H9 (cell line): Measurements from ENCODE around the gene RMI2. TPM values are rescaled to one million over a fixed set of nuclear protein-coding genes. Genes with fewer than 3 reads are reported as not detected.
A peak's percentile ranks its signal among the peaks of the same experiment; 100 is the strongest.

Experiments used
- DNase-seq: peaks from one replicate; pipeline ENCODE4 v3.0.0-alpha.2; 2017
- H2AFZ ChIP-seq: one replicate; pipeline ENCODE4 v1.6.1; 2013; ENCODE audit warnings: mild to moderate bottlenecking, low read length, control low read depth, moderate library complexity
- H2AK5ac ChIP-seq: 2 replicates; pipeline ENCODE4 v1.6.1; 2013; ENCODE audit warnings: low read length, control low read depth, mixed read lengths; ENCODE audit not compliant: insufficient read length
- H2BK120ac ChIP-seq: one replicate; pipeline ENCODE4 v1.6.1; 2013; ENCODE audit warnings: low read depth, mild to moderate bottlenecking, low read length, control low read depth, inconsistent platforms; ENCODE audit not compliant: poor library complexity, severe bottlenecking
- H2BK12ac ChIP-seq: 2 replicates; pipeline ENCODE4 v1.6.1; 2013; ENCODE audit warnings: low read length, control low read depth, mixed read lengths, low read depth; ENCODE audit not compliant: insufficient read length
- H2BK15ac ChIP-seq: 2 replicates; pipeline ENCODE4 v1.6.1; 2013; ENCODE audit warnings: low read depth, low read length, control low read depth
- H2BK20ac ChIP-seq: one replicate; pipeline ENCODE4 v1.6.1; 2013; ENCODE audit warnings: low read depth, mild to moderate bottlenecking, low read length, control low read depth, inconsistent platforms; ENCODE audit not compliant: poor library complexity, severe bottlenecking
- H2BK5ac ChIP-seq: 2 replicates; pipeline ENCODE4 v1.6.1; 2013; ENCODE audit warnings: low read length, control low read depth, mixed read lengths; ENCODE audit not compliant: insufficient read length
- H3K14ac ChIP-seq: 2 replicates; pipeline ENCODE4 v1.6.1; 2013; ENCODE audit warnings: low read length, control low read depth; ENCODE audit not compliant: insufficient read depth
- H3K18ac ChIP-seq: 2 replicates; pipeline ENCODE4 v1.6.1; 2013; ENCODE audit warnings: low read depth, mild to moderate bottlenecking, mixed read lengths, low read length, control low read depth; ENCODE audit not compliant: insufficient read length
- H3K23ac ChIP-seq: 2 replicates; pipeline ENCODE4 v1.6.1; 2013; ENCODE audit warnings: low read length, control low read depth, mixed read lengths, low read depth; ENCODE audit not compliant: insufficient read length
- H3K23me2 ChIP-seq: 2 replicates; pipeline ENCODE4 v1.6.1; 2013; ENCODE audit warnings: low read depth, mild to moderate bottlenecking, mixed read lengths, low read length, control low read depth; ENCODE audit not compliant: insufficient read length, poor library complexity, severe bottlenecking
- H3K27ac ChIP-seq: 2 replicates; pipeline ENCODE4 v1.5.1; 2013; ENCODE audit warnings: low read length, control low read depth, mixed read lengths, low read depth; ENCODE audit not compliant: insufficient read length
- H3K27me3 ChIP-seq: 2 replicates; pipeline ENCODE4 v1.6.1; 2013; ENCODE audit warnings: low read length, control low read depth, inconsistent platforms; ENCODE audit not compliant: insufficient read depth
- H3K4ac ChIP-seq: 2 replicates; pipeline ENCODE4 v1.6.1; 2013; ENCODE audit warnings: low read depth, mild to moderate bottlenecking, control low read depth, inconsistent platforms, low read length, moderate library complexity
- H3K4me1 ChIP-seq: 2 replicates; pipeline ENCODE4 v1.6.1; 2013; ENCODE audit warnings: low read length, control low read depth, inconsistent platforms; ENCODE audit not compliant: insufficient read depth
- H3K4me2 ChIP-seq: 2 replicates; pipeline ENCODE4 v1.6.1; 2013; ENCODE audit warnings: low read length, control low read depth, mixed read lengths; ENCODE audit not compliant: insufficient read length, insufficient read depth
- H3K56ac ChIP-seq: 2 replicates; pipeline ENCODE4 v1.6.1; 2013; ENCODE audit warnings: low read depth, mild to moderate bottlenecking, mixed read lengths, low read length, control low read depth; ENCODE audit not compliant: insufficient read length
- H3K79me1 ChIP-seq: 2 replicates; pipeline ENCODE4 v1.6.1; 2013; ENCODE audit warnings: low read depth, mild to moderate bottlenecking, moderate library complexity, low read length, control low read depth, inconsistent platforms; ENCODE audit not compliant: insufficient read depth, poor library complexity, severe bottlenecking
- H3K79me2 ChIP-seq: 2 replicates; pipeline ENCODE4 v1.6.1; 2013; ENCODE audit warnings: low read length, control low read depth, inconsistent platforms; ENCODE audit not compliant: insufficient read depth
- H3K9ac ChIP-seq: 2 replicates; pipeline ENCODE4 v1.6.1; 2013; ENCODE audit warnings: low read length, control low read depth, mixed read lengths; ENCODE audit not compliant: insufficient read length; ENCODE audit errors: extremely low read depth
- H3K9me3 ChIP-seq: one replicate; pipeline ENCODE4 v1.6.1; 2013; ENCODE audit warnings: low read depth, low read length, inconsistent platforms; ENCODE audit not compliant: control insufficient read depth
- H3T11ph ChIP-seq: one replicate; pipeline ENCODE4 v1.6.1; 2013; ENCODE audit warnings: mild to moderate bottlenecking, low read length, control low read depth, inconsistent platforms
- H4K20me1 ChIP-seq: one replicate; pipeline ENCODE4 v1.6.1; 2013; ENCODE audit not compliant: control insufficient read depth, insufficient read length, insufficient read depth
- H4K5ac ChIP-seq: 2 replicates; pipeline ENCODE4 v1.6.1; 2013; ENCODE audit warnings: low read depth, mild to moderate bottlenecking, mixed read lengths, low read length, control low read depth; ENCODE audit not compliant: insufficient read length
- H4K8ac ChIP-seq: replicated peaks from 2 replicates; pipeline ENCODE4 v1.6.1; 2013; ENCODE audit warnings: low read length, control low read depth, mixed read lengths, low read depth; ENCODE audit not compliant: insufficient read length
- H4K91ac ChIP-seq: 2 replicates; pipeline ENCODE4 v1.6.1; 2013; ENCODE audit warnings: low read depth, mild to moderate bottlenecking, moderate library complexity, mixed read lengths, low read length, control low read depth; ENCODE audit not compliant: insufficient read length
- H3K27ac Mint-ChIP-seq, 3 experiments: 2 replicates in 2 of 3; 3 replicates in 1 of 3; pipeline ENCODE4 v1.8.0; 2020 to 2021; ENCODE audit warnings: mixed read lengths in 3 of 3, mild to moderate bottlenecking in 1 of 3, moderate library complexity in 1 of 3
- H3K27me3 Mint-ChIP-seq: 2 replicates; pipeline ENCODE4 v1.8.0; 2021; ENCODE audit warnings: low read depth, mild to moderate bottlenecking, moderate library complexity, mixed read lengths
- H3K36me3 Mint-ChIP-seq, 3 experiments: 2 replicates in 2 of 3; 3 replicates in 1 of 3; pipeline ENCODE4 v1.8.0; 2020 to 2021; ENCODE audit warnings: low read depth in 3 of 3, mixed read lengths in 3 of 3; ENCODE audit not compliant: insufficient read depth in 1 of 3
- H3K4me1 Mint-ChIP-seq, 2 experiments: 2 replicates each; pipeline ENCODE4 v1.8.0; 2020; ENCODE audit warnings: mixed read lengths in 2 of 2
- H3K4me3 Mint-ChIP-seq, 2 experiments: 2 replicates in 1 of 2; 3 replicates in 1 of 2; pipeline ENCODE4 v1.8.0; 2020 to 2021; ENCODE audit warnings: mild to moderate bottlenecking in 2 of 2, mixed read lengths in 2 of 2, moderate library complexity in 1 of 2
- H3K9me3 Mint-ChIP-seq, 2 experiments: 2 replicates in 1 of 2; 3 replicates in 1 of 2; pipeline ENCODE4 v1.8.0; 2020; ENCODE audit warnings: mild to moderate bottlenecking in 2 of 2, mixed read lengths in 2 of 2, moderate library complexity in 1 of 2
- WGBS: extraction: QIAGEN DNeasy Blood & Tissue Kit; methylation state at CpG from one replicate; pipeline ENCODE4 v1.1.7; 2013; ENCODE audit warnings: missing lambda C conversion rate, low lambda C conversion rate, mixed read lengths; ENCODE audit not compliant: insufficient read length; ENCODE audit errors: extremely low coverage; 5-methylcytosine and 5-hydroxymethylcytosine counted together
- total RNA-seq: library from RNA; stranded (reverse); gene quantifications from 2 replicates; pipeline ENCODE4 v1.2.1, GENCODE V29; 2021
- TF ChIP-seq, protein P1 (sequence below): fragments of 200-600 bp; sonication (generic); conservative IDR thresholded peaks from 3 replicates; pipeline ENCODE4 v1.8.0; 2021; ENCODE audit warnings: antibody characterized with exemption, mild to moderate bottlenecking

RMI2 gene
- total RNA-seq, 1 experiment from 2014 or later: 57.6 TPM

DNA sequence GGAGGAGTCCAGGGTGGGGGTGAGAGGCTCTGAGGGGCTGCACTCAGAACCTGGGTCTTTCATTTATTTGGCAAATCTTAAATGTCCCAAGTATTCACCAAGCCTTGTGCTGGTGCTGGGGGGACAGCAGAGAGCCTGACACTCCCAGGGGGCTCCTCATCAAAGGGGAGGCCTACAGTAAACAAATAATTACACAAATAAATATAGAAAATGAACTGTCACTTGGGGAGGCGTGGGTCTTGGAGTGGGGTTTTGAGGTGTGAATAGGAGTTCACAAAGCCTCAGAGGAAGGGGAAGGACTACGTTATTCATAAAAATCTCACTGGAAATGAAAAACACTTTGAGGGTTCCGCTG, 48.9 kb upstream of the RMI2 start:
- no peak overlapping the region for H2AFZ ChIP-seq
- no peak overlapping the region for H3K4me2 ChIP-seq
- H3K27ac ChIP-seq: no peak overlapping the region

More for the DNA sequence above, 48.9 kb upstream of the RMI2 start:
- TF ChIP-seq, protein P1, sequence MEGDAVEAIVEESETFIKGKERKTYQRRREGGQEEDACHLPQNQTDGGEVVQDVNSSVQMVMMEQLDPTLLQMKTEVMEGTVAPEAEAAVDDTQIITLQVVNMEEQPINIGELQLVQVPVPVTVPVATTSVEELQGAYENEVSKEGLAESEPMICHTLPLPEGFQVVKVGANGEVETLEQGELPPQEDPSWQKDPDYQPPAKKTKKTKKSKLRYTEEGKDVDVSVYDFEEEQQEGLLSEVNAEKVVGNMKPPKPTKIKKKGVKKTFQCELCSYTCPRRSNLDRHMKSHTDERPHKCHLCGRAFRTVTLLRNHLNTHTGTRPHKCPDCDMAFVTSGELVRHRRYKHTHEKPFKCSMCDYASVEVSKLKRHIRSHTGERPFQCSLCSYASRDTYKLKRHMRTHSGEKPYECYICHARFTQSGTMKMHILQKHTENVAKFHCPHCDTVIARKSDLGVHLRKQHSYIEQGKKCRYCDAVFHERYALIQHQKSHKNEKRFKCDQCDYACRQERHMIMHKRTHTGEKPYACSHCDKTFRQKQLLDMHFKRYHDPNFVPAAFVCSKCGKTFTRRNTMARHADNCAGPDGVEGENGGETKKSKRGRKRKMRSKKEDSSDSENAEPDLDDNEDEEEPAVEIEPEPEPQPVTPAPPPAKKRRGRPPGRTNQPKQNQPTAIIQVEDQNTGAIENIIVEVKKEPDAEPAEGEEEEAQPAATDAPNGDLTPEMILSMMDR: no peak
- no peak overlapping the region for H3T11ph ChIP-seq
- peaks cover 5% of the 10 kb centered on the region; the same call in 1 of the 2 replicates for H3K4me1 ChIP-seq
- no peak overlapping the region for H3K14ac ChIP-seq
- no peak overlapping the region for H4K91ac ChIP-seq
- H2BK12ac ChIP-seq: no peak overlapping the region
- no peaks in the 10 kb centered on the region for H3K79me1 ChIP-seq
- peaks cover 24 to 28% of the 10 kb centered on the region in 2 experiments for H3K4me1 Mint-ChIP-seq
- no peak for DNase-seq
- no peaks in the 10 kb centered on the region for H3K9me3 ChIP-seq
- H3K36me3 Mint-ChIP-seq: no peaks in the 10 kb centered on the region
- no peak overlapping the region for H4K8ac ChIP-seq
- H3K27me3 ChIP-seq: no peaks in the 10 kb centered on the region
- H3K4me3 Mint-ChIP-seq: no peak overlapping the region
- H3K18ac ChIP-seq: no peak overlapping the region
- no peak overlapping the region for H2BK120ac ChIP-seq
- no peaks in the 10 kb centered on the region for H4K20me1 ChIP-seq
- H3K56ac ChIP-seq: no peak overlapping the region
- H3K23me2 ChIP-seq: no peaks in the 10 kb centered on the region
- H2BK15ac ChIP-seq: no peak overlapping the region
- H3K27me3 Mint-ChIP-seq: no peaks in the 10 kb centered on the region
- H2AK5ac ChIP-seq: no peak overlapping the region
- H3K23ac ChIP-seq: no peak overlapping the region
- no peak overlapping the region for H4K5ac ChIP-seq
- no peak overlapping the region for H2BK20ac ChIP-seq
- no CpG with 5 or more reads among the region's 3 CpGs for WGBS
- no peaks in the 10 kb centered on the region for H3K9me3 Mint-ChIP-seq
- H3K27ac Mint-ChIP-seq: peak overlapping the region in 1 of 3 experiments; percentile 67; a peak in 2 of 7 replicates
- H3K4ac ChIP-seq: no peak overlapping the region
- H3K9ac ChIP-seq: no peak overlapping the region
- no peaks in the 10 kb centered on the region for H3K79me2 ChIP-seq
- H2BK5ac ChIP-seq: no peak overlapping the region
